PFSK-1 (cell line): Measurements from ENCODE around the gene CPTP.

Experiments
- POLR2AphosphoS5 ChIP-seq: IDR thresholded peaks from 2 replicates; pipeline ENCODE4 v1.6.1; 2012; ENCODE audit warnings: low read depth, mild to moderate bottlenecking, control low read depth, low read length, moderate library complexity
- REST ChIP-seq, 2 experiments: IDR thresholded peaks; 2 replicates each; pipeline versions ENCODE4 v1.6.1 to v1.8.0; 2011 to 2012; ENCODE audit warnings: low read depth in 2 of 2, low read length in 2 of 2, control low read depth in 1 of 2, inconsistent platforms in 1 of 2, mild to moderate bottlenecking in 1 of 2, moderate library complexity in 1 of 2; ENCODE audit not compliant: insufficient read depth in 1 of 2
- SIN3A ChIP-seq: IDR thresholded peaks from 2 replicates; pipeline ENCODE4 v1.6.1; 2012; ENCODE audit warnings: mild to moderate bottlenecking, low read length, moderate library complexity, borderline replicate concordance; ENCODE audit not compliant: insufficient read depth
- TAF1 ChIP-seq: IDR thresholded peaks from 2 replicates; pipeline ENCODE4 v1.6.1; 2012; ENCODE audit warnings: low read length, control low read depth, borderline replicate concordance; ENCODE audit not compliant: insufficient read depth

- TF ChIP-seq TAF1 (no peak), POLR2AphosphoS5 (no peak), SIN3A (no peak), REST (IDR thresholded peaks at IDR 0.05; ENCODE audit: insufficient read depth in 1 of 2, low read depth in 2 of 2, low read length in 2 of 2) (no peak)
These were observed 20.9 kb upstream of the CPTP start for GRCh38 chr1:1303736-1304135.
